ENCODE measurements around the gene PRKAA1.
A peak's percentile ranks its signal among the peaks of the same experiment; 100 is the strongest.
"Not testable (repeated sequence)": the region's sequence is repeated elsewhere in the genome, so short reads cannot be mapped to it uniquely, and the experiment has no call there.

Gene PRKAA1

GRCh38 chr5:40825461-40826043, 27.4 kb upstream of the PRKAA1 start:
- not testable (repeated sequence) for DNase-seq

GRCh38 chr5:40823459-40823858, 25.3 kb upstream of the PRKAA1 start:
- DNase-seq: no peak

- DNase-seq: no peak
Observed at GRCh38 chr5:40813698-40814281, 15.6 kb upstream of the PRKAA1 start.

- no peak for DNase-seq
Observed at GRCh38 chr5:40812125-40812524, 14.0 kb upstream of the PRKAA1 start.

- DNase-seq: no peak
Observed at GRCh38 chr5:40801771-40802562, 3.8 kb upstream of the PRKAA1 start.

- no peak for DNase-seq
Observed at GRCh38 chr5:40799258-40799657, 1.1 kb upstream of the PRKAA1 start.

GRCh38 chr5:40798801-40799210, 632 bp upstream of the PRKAA1 start:
- DNase-seq: no peak

GRCh38 chr5:40797273-40798011, 732 bp downstream of the PRKAA1 start:
- peak; percentile 80 for DNase-seq

- DNase-seq: no peak
Observed at GRCh38 chr5:40796487-40796889, 1.7 kb downstream of the PRKAA1 start.

- not testable (repeated sequence) for DNase-seq
Observed at GRCh38 chr5:40794877-40795276, 3.3 kb downstream of the PRKAA1 start.

GRCh38 chr5:40794340-40794739, 3.8 kb downstream of the PRKAA1 start:
- DNase-seq: not testable (repeated sequence)

- not testable (repeated sequence) for DNase-seq
Observed at GRCh38 chr5:40792691-40793090, 5.5 kb downstream of the PRKAA1 start.

- DNase-seq: no peak
Observed at GRCh38 chr5:40791715-40792139, 6.4 kb downstream of the PRKAA1 start.

GRCh38 chr5:40790947-40791593, 7.1 kb downstream of the PRKAA1 start:
- DNase-seq: no peak

- not testable (repeated sequence) for DNase-seq
Observed at GRCh38 chr5:40788941-40789340, 9.2 kb downstream of the PRKAA1 start.

GRCh38 chr5:40787986-40788385, 10.2 kb downstream of the PRKAA1 start:
- DNase-seq: no peak

GRCh38 chr5:40786664-40787063, 11.5 kb downstream of the PRKAA1 start:
- DNase-seq: not testable (repeated sequence)

- no peak for DNase-seq
Observed at GRCh38 chr5:40784916-40785315, 13.3 kb downstream of the PRKAA1 start.

- DNase-seq: no peak
Observed at GRCh38 chr5:40784027-40784653, 14.0 kb downstream of the PRKAA1 start.

GRCh38 chr5:40781843-40782409, 16.2 kb downstream of the PRKAA1 start:
- DNase-seq: no peak

GRCh38 chr5:40780858-40781257, 17.3 kb downstream of the PRKAA1 start:
- DNase-seq: no peak

- DNase-seq: no peak
Observed at GRCh38 chr5:40780199-40780598, 18.0 kb downstream of the PRKAA1 start.
